ENCODE measurements around the gene CACNA1B. TPM values are rescaled to one million over a fixed set of nuclear protein-coding genes. Genes with fewer than 3 reads are reported as not detected.
A peak's percentile ranks its signal among the peaks of the same experiment; 100 is the strongest.

Gene CACNA1B
- polyA plus RNA-seq, 1 of the 3 experiments (the other 2 are of a cell fraction), result 0.03 TPM

DNA sequence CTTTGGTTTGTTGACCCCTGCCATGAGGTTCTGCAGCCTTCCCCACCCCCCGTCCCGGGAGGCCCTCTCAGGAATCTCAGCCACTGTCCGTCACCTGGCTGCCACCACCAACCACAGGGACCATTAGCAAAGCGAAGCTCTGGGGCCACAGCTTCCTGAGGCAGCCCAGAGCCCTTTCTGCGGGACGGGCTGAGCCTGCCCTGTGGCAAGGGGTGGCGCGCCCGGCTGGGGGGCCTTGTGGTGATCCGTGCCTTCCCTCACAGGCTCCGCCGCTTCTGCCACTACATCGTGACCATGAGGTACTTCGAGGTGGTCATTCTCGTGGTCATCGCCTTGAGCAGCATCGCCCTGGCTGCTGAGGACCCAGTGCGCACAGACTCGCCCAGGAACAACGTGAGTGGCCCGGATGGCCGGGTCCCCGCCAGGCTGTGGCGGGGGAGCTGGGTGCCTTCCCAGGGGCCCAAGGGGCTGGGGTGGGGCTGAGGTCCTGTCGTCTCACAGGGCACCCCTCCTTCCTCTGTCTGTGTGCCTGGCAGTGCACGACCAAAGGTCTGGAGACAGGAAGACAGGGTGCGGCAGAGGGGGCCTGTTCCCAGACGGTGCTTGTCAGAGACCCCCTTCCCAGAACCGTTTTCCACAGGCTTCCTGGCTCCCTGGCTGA, 169.2 kb downstream of the CACNA1B start:
- TF ChIP-seq SIN3A (IDR thresholded peaks at IDR 0.05; ENCODE audit: borderline replicate concordance, low read depth, low read length) (no peak), YY1 (IDR thresholded peaks at IDR 0.05; ENCODE audit: low read depth) (no peak)
- no peaks in the 10 kb centered on the region for H3K9me3 ChIP-seq
- H3K36me3 ChIP-seq (replicated peaks in 1 of 2; ENCODE audit: control insufficient read depth in 1 of 2, insufficient read depth in 2 of 2, low read length in 1 of 2), result no peaks in the 10 kb centered on the region
- H3K4me2 ChIP-seq, result no peak overlapping the region
- H3K4me1 ChIP-seq (ENCODE audit: control insufficient read depth in 1 of 2, insufficient read depth in 2 of 2, low read depth in 1 of 2, low read length in 1 of 2), result no peaks in the 10 kb centered on the region; a peak in 1 of 4 replicates
- no peak overlapping the region for H2AFZ ChIP-seq (ENCODE audit: low read depth)
- no peaks in the 10 kb centered on the region for H3K9me2 ChIP-seq
- no peaks in the 10 kb centered on the region for H3K27me3 ChIP-seq (ENCODE audit: insufficient read depth)
- WGBS (ENCODE audit: low lambda C conversion rate), result 55% methylated on average over 15 of the region's 29 CpGs
- no peak overlapping the region for H3K4me3 ChIP-seq (ENCODE audit: low read depth in 2 of 2, low read length in 1 of 2)
- H4K20me1 ChIP-seq (ENCODE audit: insufficient read depth), result no peaks in the 10 kb centered on the region
- no peak overlapping the region for H3K9ac ChIP-seq
- DNase-seq, result peak; percentile 13
- no peaks in the 10 kb centered on the region for H3K79me2 ChIP-seq (ENCODE audit: insufficient read depth)
- H3F3A ChIP-seq (replicated peaks; ENCODE audit: insufficient read depth), result no peaks in the 10 kb centered on the region
- ChIA-PET CTCF (no interaction called here), POLR2A (no interaction called here)
- H3K27ac ChIP-seq (ENCODE audit: low read depth in 2 of 2, low read length in 1 of 2), result no peak overlapping the region

DNA sequence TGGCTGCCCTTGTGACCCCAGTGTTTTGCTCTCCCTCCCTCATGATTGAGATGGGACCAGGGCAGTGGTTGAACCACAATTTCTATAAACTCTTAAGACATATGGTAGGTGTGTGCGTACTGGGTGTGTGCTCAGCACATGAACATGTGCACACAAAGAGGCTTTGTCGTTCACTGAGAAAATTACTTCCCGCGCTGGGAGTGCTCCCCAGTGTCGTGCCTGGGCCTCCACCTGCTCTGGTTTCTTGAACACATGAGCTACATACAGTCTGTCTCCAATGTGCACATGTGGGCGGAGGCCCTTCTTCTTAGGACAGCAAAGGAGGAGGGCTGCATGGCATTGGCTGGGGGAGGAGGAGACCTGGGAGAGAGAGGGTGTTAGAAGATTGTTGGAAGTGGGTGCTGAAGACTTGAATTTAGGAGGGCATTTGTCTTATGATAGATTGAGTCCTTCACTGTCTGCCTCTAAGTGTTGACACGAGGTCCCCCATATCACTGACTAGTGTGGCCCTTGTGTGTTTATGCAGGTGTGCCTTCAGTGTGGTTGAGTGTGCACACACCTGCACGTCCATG, 170.0 kb downstream of the CACNA1B start:
- Histone ChIP-seq H3K27ac (ENCODE audit: low read depth in 2 of 2, low read length in 1 of 2) (no peak overlapping the region), H3K4me3 (ENCODE audit: low read depth in 2 of 2, low read length in 1 of 2) (no peak overlapping the region), H3K27me3 (ENCODE audit: insufficient read depth) (no peaks in the 10 kb centered on the region), H2AFZ (ENCODE audit: low read depth) (no peak overlapping the region), H3K4me1 (ENCODE audit: control insufficient read depth in 1 of 2, insufficient read depth in 2 of 2, low read depth in 1 of 2, low read length in 1 of 2) (no peaks in the 10 kb centered on the region; a peak in 1 of 4 replicates), H3K9me3 (no peaks in the 10 kb centered on the region), H4K20me1 (ENCODE audit: insufficient read depth) (no peaks in the 10 kb centered on the region), H3K9me2 (no peaks in the 10 kb centered on the region), H3K79me2 (ENCODE audit: insufficient read depth) (no peaks in the 10 kb centered on the region), H3K36me3 (replicated peaks in 1 of 2; ENCODE audit: control insufficient read depth in 1 of 2, insufficient read depth in 2 of 2, low read length in 1 of 2) (no peaks in the 10 kb centered on the region), H3K9ac (no peak overlapping the region), H3K4me2 (no peak overlapping the region), H3F3A (replicated peaks; ENCODE audit: insufficient read depth) (no peaks in the 10 kb centered on the region)
- ChIA-PET CTCF (interaction anchor here (0.8 kb wide), 1 partner anchor 18 kb away, joined by 3 read pairs; no protein-coding TSS in a partner anchor), POLR2A (no interaction called here)
- 57% methylated on average over 6 of the region's 8 CpGs for WGBS (ENCODE audit: low lambda C conversion rate)
- DNase-seq, result peak; percentile 7
- no peak for TF ChIP-seq RXRA (IDR thresholded peaks at IDR 0.05; ENCODE audit: borderline replicate concordance, low read depth)
- no peak for TF ChIP-seq FOXJ3 (CRISPR knock-in tag; IDR thresholded peaks at IDR 0.05)

- H3K4me2 ChIP-seq, result no peak overlapping the region
- H3F3A ChIP-seq (replicated peaks; ENCODE audit: insufficient read depth), result no peaks in the 10 kb centered on the region
- ChIA-PET POLR2A (no interaction called here), CTCF (interaction anchor here (0.5 to 0.8 kb wide), 2 partner anchors 12 to 17 kb away, joined by 3 read pairs; no protein-coding TSS in a partner anchor)
- H3K27ac ChIP-seq (ENCODE audit: low read depth in 2 of 2, low read length in 1 of 2), result no peak overlapping the region
- no peaks in the 10 kb centered on the region for H3K9me3 ChIP-seq
- TF ChIP-seq NFIC (IDR thresholded peaks at IDR 0.05; ENCODE audit: borderline replicate concordance) (no peak), GABPA (IDR thresholded peaks at IDR 0.05; ENCODE audit: low read depth) (no peak), RCOR1 (IDR thresholded peaks at IDR 0.05; ENCODE audit: low read length) (no peak), RFX5 (IDR thresholded peaks at IDR 0.05; ENCODE audit: low read length) (no peak), JUND (IDR thresholded peaks at IDR 0.05) (no peak), MXI1 (IDR thresholded peaks at IDR 0.05; ENCODE audit: low read depth, low read length) (no peak), RAD21 (IDR thresholded peaks at IDR 0.05; ENCODE audit: low read length) (no peak), TEAD4 (IDR thresholded peaks at IDR 0.05; ENCODE audit: borderline replicate concordance, insufficient read depth) (no peak), GATA2 (CRISPR knock-in tag; IDR thresholded peaks at IDR 0.05) (no peak), MEF2A (IDR thresholded peaks at IDR 0.05; ENCODE audit: borderline replicate concordance, low read depth) (no peak), RXRA (IDR thresholded peaks at IDR 0.05; ENCODE audit: borderline replicate concordance, low read depth) (no peak), SIN3A (IDR thresholded peaks at IDR 0.05; ENCODE audit: borderline replicate concordance, low read depth, low read length) (no peak), TCF12 (IDR thresholded peaks at IDR 0.05) (no peak), PBX3 (IDR thresholded peaks at IDR 0.05) (no peak), EP300 (IDR thresholded peaks at IDR 0.05; ENCODE audit: borderline replicate concordance in 1 of 2, low read depth in 1 of 2, low read length in 1 of 2) (no peak)
- TF ChIP-seq, protein P1, sequence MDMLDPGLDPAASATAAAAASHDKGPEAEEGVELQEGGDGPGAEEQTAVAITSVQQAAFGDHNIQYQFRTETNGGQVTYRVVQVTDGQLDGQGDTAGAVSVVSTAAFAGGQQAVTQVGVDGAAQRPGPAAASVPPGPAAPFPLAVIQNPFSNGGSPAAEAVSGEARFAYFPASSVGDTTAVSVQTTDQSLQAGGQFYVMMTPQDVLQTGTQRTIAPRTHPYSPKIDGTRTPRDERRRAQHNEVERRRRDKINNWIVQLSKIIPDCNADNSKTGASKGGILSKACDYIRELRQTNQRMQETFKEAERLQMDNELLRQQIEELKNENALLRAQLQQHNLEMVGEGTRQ (IDR thresholded peaks at IDR 0.05; ENCODE audit: borderline replicate concordance, low read depth, low read length), result no peak
- H3K79me2 ChIP-seq (ENCODE audit: insufficient read depth), result no peaks in the 10 kb centered on the region
- no peaks in the 10 kb centered on the region; a peak in 1 of 4 replicates for H3K4me1 ChIP-seq (ENCODE audit: control insufficient read depth in 1 of 2, insufficient read depth in 2 of 2, low read depth in 1 of 2, low read length in 1 of 2)
- peak; percentile 17 for DNase-seq
- H3K36me3 ChIP-seq (replicated peaks in 1 of 2; ENCODE audit: control insufficient read depth in 1 of 2, insufficient read depth in 2 of 2, low read length in 1 of 2), result no peaks in the 10 kb centered on the region
- no peaks in the 10 kb centered on the region for H4K20me1 ChIP-seq (ENCODE audit: insufficient read depth)
- H3K9ac ChIP-seq, result no peak overlapping the region
- H3K27me3 ChIP-seq (ENCODE audit: insufficient read depth), result no peaks in the 10 kb centered on the region
- WGBS (ENCODE audit: low lambda C conversion rate), result 28% methylated on average over 3 of the region's 7 CpGs
- H2AFZ ChIP-seq (ENCODE audit: low read depth), result no peak overlapping the region
- H3K9me2 ChIP-seq, result no peaks in the 10 kb centered on the region
- no peak overlapping the region for H3K4me3 ChIP-seq (ENCODE audit: low read depth in 2 of 2, low read length in 1 of 2)
These were observed 170.6 kb downstream of the CACNA1B start for GRCh38 chr9:138048184-138048583.

All from SK-N-SH (cell line).